WI38 (cell line): ENCODE data around the gene TMEM229B.

Experiments used
- H3K4me3 ChIP-seq: 2 replicates; pipeline ENCODE4 v1.5.1; 2011; ENCODE audit warnings: low read depth, mild to moderate bottlenecking, control low read depth, low read length
- CTCF ChIP-seq: IDR thresholded peaks from 2 replicates; pipeline ENCODE4 v1.5.1; 2012; ENCODE audit warnings: low read depth, mild to moderate bottlenecking, control low read depth, low read length

TMEM229B gene

DNA sequence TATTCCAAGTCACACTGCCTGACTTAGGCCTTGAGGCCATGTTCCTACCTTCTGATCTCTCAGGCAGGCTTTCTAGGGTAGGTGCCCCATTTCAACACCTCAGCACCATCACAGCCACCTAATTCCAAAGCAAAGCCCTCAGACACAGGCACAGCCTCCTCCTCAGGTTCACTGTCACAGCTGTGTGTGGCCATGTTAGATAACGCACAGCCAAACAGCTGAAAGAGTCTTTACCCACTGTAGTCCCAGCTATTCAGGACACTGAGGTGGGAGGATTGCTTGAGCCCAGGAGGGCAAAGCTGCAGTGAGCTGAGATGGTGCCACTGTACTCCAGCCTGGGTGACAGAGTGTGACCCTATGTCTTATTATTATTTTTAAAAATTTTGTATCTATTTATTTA, 7.3 kb upstream of the TMEM229B start:
- no peak for TF ChIP-seq CTCF

DNA sequence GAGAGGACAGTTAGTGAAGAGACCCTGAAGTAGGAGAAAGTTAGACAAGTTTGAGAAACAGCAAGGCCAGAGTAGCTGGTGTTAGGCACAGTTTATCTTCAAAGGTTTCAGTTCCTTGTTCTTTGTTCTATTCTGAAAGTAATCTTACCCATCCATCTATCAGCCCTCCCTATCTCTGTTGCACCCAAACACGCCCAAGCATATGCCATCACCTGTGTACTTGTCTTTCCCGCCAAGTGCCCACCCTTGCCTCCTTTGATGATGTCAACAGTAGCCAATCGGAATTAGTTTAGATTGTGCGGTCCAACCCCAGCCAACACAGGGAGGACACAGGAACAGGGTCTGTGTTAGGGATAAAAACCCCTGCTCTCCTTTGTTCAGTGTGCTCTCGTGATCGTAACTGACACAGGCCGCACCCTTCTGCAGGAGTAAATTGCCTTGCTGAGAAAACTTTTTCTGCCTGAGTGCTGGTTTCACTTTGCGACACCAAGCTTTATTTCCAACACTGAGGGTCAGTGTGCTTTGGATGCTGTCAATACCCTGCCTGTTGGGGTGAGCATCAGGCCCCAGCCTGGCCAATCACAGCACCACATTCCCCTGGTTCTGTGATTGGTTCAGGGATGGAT, 4.7 kb upstream of the TMEM229B start:
- no peak overlapping the region for H3K4me3 ChIP-seq
- no peak for TF ChIP-seq CTCF

More for the DNA sequence above, 7.3 kb upstream of the TMEM229B start:
- no peak overlapping the region for H3K4me3 ChIP-seq

DNA sequence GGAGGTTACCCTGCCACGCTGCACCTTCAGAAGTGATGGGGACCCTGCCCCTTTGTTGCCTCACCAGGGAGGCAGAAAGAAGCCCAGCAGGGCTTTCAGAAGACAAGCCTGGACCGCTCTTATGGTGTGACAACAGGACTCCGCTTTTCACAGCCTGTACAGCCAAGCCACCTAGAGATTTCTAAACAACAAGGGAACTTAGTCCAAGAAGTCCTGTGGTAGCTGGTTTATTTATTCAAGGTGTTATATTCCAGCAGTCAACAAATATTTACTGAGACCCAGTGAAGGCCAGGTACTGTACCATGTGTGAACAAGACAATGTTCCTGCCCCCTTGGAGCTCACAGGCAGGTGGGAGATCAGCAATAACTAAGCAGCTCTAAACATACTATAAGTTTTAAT, 4.0 kb upstream of the TMEM229B start:
- no peak for TF ChIP-seq CTCF
- H3K4me3 ChIP-seq, result no peak overlapping the region

DNA sequence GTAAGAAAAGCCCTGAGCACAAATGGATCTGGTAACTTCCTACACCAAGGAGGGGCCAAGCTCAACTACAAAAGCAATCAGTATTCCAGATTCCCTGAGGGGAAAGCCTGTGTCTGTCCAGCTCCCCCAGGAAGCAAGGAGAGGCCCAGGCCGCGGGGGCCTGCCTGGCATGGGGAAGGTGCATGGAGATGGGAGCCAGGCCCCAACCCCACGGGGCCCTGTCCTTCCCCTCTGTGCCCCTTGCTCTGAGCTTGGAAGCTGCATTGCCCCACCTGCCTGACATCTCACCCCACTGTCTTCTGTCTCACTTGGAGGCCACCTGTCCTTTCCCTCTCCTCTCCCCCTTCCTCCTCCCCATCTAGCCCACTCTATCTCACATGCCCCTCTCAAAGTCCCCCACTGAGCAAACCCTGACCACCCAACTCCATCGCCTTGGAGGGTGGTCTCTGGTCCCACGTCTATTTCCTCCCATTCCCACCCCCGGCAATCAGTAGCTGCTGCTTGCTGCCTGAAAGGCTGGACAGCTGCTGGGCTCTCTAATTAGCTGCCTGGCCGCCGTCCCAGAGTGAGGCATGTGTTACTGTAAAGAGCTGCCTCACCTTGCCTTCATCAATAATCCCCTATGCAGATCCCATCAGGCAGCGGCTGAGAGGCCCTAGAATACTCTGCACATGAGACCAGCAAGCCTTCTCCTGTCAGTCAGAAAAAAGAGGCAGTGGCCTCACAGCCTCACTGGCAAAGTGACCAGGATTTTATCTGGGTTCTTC, 3.4 kb upstream of the TMEM229B start:
- no peak for TF ChIP-seq CTCF
- H3K4me3 ChIP-seq, result no peak overlapping the region

DNA sequence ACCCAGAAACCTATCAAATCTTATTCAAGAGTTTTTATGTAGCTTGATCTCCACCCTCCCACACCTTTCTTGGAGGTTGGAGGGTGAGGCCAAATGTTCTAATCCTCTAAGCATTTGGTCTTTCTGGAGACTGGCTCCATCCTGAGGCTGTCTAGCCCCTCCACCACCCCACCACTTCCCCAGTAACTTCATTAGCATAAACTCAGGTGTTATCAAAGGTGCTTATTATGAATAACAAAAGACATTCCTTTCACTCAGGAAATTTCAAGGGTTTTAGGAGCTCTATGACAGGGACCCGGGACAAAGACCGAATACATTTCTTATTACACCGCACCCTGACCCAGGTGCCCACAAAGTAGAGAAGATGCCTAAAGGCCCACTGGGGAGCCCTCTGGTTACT, 2.8 kb upstream of the TMEM229B start:
- TF ChIP-seq CTCF, result no peak

DNA sequence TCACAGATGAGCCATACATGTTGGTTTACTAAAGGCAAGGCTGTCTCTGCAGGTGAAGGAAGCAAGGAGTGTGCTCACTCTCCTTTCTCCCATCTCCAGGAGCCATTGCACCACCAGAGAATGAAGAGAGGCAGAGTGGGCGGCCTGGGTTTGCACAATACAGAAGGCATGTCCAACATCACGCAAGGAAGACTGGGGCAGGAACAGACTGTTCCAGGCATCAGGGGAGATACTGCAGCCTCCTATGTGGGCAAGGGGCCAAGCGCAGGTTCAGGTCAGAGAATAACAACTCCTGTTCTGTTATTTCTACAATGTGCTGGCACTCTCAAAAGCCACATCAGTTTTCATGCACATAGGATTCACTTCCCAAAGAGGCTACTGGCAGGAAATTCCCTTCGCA, 1.7 kb upstream of the TMEM229B start:
- no peak overlapping the region for H3K4me3 ChIP-seq
- TF ChIP-seq CTCF, result no peak

More for the DNA sequence above, 2.8 kb upstream of the TMEM229B start:
- H3K4me3 ChIP-seq, result no peak overlapping the region

DNA sequence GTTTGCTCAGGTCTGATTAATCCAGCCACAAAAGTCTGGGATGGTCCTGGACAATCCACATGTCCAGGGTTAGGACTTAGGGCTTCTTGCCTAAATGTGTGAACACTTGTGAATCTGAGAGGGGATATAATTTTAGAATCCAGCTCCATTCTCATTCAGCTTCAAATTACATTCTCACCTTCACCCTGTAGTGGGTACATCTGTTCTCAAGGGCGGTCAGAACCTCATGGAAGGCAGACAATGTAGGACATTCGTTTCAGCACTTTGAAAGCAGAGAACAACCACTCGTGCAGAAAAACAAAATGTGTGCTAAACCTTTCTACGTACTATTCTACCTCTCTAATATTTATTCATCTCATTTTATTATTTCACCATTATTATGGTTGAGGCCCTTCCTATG, 1.2 kb downstream of the TMEM229B start:
- H3K4me3 ChIP-seq, result no peak overlapping the region
- no peak for TF ChIP-seq CTCF
